T-helper 1 cell treated with Interleukin-12 subunit alpha and Interleukin-12 subunit beta and Interleukin-4 antibody, amounts not matched to agents 30 ng/mL and 1 ng/mL, for 36 hours (primary cell): ENCODE measurements around the gene PDZD8. TPM values are rescaled to one million over a fixed set of nuclear protein-coding genes. Genes with fewer than 3 reads are reported as not detected.

Experiments
- intact Hi-C: fragments of 100-400 bp; cut with micrococcal nuclease; formaldehyde crosslinking; loops from one replicate; pipeline ENCODE4 v1.15.1; 2024
- total RNA-seq: library from RNA; stranded (reverse); gene quantifications from 2 replicates; pipeline ENCODE4 v1.2.3, GENCODE V29; 2022

Gene PDZD8, protein sequence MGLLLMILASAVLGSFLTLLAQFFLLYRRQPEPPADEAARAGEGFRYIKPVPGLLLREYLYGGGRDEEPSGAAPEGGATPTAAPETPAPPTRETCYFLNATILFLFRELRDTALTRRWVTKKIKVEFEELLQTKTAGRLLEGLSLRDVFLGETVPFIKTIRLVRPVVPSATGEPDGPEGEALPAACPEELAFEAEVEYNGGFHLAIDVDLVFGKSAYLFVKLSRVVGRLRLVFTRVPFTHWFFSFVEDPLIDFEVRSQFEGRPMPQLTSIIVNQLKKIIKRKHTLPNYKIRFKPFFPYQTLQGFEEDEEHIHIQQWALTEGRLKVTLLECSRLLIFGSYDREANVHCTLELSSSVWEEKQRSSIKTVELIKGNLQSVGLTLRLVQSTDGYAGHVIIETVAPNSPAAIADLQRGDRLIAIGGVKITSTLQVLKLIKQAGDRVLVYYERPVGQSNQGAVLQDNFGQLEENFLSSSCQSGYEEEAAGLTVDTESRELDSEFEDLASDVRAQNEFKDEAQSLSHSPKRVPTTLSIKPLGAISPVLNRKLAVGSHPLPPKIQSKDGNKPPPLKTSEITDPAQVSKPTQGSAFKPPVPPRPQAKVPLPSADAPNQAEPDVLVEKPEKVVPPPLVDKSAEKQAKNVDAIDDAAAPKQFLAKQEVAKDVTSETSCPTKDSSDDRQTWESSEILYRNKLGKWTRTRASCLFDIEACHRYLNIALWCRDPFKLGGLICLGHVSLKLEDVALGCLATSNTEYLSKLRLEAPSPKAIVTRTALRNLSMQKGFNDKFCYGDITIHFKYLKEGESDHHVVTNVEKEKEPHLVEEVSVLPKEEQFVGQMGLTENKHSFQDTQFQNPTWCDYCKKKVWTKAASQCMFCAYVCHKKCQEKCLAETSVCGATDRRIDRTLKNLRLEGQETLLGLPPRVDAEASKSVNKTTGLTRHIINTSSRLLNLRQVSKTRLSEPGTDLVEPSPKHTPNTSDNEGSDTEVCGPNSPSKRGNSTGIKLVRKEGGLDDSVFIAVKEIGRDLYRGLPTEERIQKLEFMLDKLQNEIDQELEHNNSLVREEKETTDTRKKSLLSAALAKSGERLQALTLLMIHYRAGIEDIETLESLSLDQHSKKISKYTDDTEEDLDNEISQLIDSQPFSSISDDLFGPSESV
- total RNA-seq, result 16.9 and 17.0 TPM in 2 replicates

DNA sequence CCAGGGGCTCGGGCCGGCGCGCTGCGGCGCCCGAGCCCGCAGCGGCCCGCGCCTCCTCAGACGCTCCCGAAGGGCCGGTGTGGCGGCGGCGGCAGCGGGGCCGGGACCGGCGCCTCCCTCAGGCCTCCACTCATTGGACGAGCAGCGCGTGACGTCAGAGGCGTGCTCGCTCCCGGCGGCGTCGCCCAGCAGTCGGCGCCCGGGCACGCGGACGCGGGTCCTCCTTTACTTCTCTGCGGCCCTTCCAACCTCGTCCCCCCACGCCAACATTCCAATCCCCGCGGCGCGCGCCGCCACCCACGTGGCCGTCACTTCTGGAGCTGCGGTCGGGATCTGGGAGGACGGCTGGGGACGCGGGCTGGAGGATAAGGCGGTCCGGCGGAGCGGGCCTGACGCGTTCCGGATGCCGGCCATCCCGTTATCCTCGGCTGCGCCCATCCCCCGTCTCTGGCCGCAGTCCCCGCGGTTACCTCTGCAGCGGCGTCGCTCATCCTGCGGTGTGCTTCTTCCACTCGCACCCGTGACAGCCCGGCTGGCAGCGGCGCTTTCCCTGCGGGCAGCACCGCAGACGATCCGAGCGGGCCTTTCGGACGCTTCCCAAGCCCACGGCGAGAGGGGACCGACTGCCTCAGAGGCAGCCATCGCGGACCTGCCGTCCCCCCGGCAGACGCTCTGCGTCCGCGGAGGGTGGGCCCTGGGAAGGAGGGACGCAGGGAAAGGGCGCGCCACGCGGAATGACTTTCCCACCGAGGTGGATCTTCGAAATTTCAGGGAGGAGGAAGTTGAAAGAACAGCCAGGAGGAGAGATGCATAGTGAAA is at the start of gene PDZD8:
TSS of gene PDZD8 (minus strand) at position 81 of the 819 bp plus-strand sequence. CDS start 213 bp downstream, outside the sequence.
- intact Hi-C loops, result loop anchor here (1.0 to 5.0 kb wide), 4 partner anchors 33 to 1379 kb away; partner anchors contain the start of genes CACUL1 and RAB11FIP2

GRCh38 chr10:117424171-117424570 is 48.9 kb upstream of the PDZD8 start:
- intact Hi-C loops, result no loop called here

- intact Hi-C loops, result no loop called here
Measured at GRCh38 chr10:117421985-117422384, 46.7 kb upstream of the PDZD8 start.

GRCh38 chr10:117420768-117421167 is 45.5 kb upstream of the PDZD8 start:
- intact Hi-C loops, result no loop called here

DNA sequence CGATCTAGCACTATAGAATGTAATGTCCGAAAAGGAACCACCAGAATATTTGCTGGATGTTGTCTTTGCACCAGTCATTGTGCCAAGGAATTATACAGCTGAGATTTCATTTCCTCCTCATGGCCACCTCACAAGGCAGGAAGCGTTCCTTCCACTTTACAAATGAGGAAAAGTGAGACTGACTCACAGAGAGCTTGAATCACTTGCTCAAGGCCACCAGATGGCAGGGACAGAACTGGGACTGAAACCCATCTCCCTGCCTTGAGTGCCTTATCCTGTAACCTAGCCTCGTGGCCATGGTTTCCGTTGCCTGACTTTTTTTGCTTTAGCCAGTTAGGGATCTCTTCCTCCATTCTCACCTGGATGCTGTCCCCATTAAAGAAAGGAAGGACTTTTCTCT is 44.7 kb upstream of the PDZD8 start:
- intact Hi-C loops, result no loop called here

DNA sequence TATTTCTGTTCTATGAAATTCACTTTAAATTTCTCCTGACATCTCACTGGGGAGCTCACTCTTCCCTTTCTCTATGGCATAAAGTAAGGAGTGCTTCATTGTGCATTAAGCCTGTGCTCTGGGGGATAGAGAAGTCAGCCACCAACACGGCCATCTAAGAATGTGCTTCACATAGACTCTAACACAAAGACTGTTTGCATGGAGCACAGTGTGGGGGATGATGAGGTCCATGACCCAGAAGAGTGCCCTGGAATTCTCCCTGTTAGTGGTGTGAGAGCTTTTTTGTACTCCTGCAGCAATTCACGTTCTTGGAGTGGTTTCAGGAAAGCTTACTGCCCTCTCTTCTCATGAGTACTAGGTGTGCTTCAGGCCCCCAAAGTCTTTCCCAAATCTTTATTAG is 43.9 kb upstream of the PDZD8 start:
- intact Hi-C loops, result no loop called here

- intact Hi-C loops, result no loop called here
Measured at GRCh38 chr10:117418121-117418520, 42.9 kb upstream of the PDZD8 start.

DNA sequence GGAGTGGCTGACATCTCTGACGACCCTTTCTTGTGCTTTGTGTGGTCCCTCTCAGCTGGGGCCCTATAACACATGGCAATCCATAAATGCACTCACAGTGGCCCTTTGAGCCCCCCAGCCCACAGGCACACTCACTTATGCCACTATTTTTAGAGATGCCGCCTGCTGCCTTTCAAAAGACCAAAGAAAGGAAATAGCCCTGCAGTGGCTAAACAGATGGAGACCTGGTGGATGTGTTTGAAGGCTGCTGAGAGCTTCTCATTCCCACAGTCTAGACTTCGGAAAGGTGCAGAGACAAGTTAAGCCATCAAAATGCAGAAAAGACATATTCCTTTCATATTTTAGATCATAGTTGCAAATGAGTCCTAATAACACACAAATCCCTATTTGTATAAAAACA is 42.0 kb upstream of the PDZD8 start:
- intact Hi-C loops, result no loop called here

DNA sequence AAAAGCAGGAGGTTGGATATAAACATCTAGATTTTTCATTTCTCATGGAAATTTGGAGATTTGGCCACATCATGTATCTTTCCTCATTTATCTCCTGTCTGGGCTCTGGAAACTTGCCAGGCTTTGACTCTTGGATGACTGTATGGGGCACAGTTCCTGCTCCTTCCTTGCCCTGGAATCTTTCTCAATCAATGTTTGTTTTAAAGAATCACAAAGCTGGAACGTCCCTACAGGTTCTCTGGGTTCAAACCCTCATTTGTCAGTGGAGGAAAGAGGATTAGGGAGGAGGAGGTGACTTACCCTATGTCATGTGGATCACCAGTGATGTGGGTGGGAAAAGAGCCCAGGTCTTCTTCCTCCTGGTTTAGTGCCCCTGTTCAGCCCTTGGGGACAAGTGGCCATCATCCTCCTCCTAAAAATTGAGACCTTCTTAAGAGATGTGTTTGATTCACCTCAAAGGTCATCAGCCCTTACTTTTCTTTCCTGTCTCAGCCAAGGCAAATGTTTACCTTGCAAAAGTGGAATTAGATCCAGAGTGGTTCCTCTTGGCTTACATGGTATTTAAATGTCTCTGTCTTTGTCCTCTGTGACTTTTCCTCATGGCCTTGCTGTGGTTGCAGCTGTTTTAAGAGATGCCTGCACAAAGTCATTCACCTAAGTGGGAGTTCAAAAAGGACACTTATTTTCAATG is 38.8 kb upstream of the PDZD8 start:
- intact Hi-C loops, result no loop called here

- intact Hi-C loops, result no loop called here
Measured at GRCh38 chr10:117412469-117413010, 37.3 kb upstream of the PDZD8 start.

- intact Hi-C loops, result no loop called here
Measured at GRCh38 chr10:117411479-117412399, 36.5 kb upstream of the PDZD8 start.

DNA sequence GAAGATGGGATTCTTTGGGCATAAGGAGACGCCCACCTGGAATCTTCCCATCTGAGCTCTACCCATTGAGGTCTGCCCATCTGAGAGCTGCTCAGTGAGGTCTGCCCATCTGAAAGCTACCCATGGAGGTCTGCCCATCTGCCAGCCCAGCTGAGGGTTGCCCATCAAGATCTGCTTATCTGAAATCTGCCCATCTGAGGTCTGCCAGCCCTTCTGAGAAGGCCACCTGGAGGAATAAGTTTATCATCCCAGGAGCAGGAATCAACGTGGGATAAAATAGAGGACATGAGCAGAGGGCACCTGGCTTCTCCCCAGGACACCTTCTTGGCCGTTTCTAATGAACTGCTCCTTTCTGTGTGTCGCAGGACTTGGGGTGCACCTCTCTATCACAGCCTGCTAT is 35.3 kb upstream of the PDZD8 start:
- intact Hi-C loops, result no loop called here

GRCh38 chr10:117409549-117410305 is 34.5 kb upstream of the PDZD8 start:
- intact Hi-C loops, result no loop called here

DNA sequence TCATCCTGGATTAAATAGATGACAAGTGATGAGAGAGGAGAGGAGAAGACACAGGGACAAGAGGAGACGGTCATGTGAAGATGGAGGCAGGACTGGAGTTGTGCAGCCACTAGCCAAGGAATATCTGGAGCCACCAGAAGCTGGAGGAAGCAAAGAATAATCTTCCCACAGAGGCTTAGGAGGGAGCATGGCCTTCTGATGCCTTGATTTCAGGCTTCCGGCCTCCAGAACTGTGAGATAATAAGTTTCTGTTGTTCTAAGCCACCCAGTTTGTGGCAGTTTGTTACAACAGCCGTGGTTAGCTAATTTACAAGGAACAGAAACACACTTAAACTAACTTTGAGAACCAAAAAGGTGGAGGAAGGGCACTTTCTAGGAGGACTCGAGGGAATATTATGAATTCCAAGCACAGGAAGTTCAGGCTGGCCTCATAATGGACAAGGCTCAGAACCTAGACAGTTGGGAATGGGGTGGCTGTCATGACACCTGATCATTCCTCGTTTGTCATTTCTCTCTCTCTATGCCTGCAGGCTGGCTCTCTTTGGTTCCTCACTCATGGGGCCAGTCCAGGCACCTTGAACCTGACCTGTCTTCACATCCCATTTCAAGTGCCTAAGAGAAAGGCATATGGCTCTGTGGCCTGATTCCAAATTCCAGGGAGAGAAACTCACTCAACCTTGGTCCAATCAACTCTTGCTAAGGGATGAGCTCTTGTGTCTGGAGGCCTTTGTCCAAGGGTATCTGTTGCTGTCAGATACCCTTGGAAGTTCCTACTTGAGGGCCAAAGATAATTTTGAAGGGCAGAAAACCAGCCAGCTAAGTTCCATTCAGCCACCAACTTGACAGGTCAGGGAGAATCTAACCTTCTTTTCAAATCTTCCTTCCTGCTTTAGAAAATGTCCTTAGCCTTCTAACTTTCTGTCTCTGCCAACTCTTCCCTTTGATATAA is 33.5 kb upstream of the PDZD8 start:
- intact Hi-C loops, result no loop called here

DNA sequence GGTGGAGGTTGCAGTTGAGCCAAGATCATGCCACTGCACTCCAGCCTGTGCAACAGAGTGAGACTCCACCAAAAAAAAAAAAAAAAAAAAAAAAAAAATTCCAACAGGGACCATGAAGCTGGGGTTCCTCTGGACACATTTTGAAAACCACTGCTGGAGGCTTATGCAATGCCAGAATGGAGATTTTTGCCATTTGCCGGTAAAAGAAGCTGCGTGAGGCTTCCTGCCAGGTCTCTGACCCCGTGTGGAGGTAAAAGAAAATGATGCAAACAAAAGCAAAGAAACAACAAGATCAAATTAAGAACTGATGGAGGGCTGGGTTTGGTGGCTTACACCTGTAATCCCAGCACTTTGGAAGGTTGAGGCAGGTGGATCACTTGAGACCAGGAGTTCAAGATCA is 30.5 kb upstream of the PDZD8 start:
- intact Hi-C loops, result no loop called here

DNA sequence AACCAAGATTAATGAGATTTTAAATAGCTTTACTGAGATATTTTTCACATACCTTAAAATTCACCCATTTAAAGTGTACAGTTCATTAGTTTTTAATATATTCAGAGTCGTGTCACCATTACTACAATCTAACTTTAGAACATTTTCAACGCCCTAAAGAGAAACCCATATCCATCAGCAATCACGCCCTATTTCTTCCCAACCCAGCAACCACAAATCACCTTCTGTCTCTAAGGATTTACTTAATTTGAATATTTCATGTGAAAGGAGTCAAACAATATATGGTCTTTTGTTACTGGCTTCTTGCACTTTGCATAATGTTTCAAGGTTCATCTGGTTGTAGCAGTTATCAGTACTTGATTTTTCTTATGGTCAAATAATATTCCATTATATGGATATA is 25.1 kb upstream of the PDZD8 start:
- intact Hi-C loops, result no loop called here
